PC-3 (cell line): ENCODE measurements around the gene NFIL3. TPM values are rescaled to one million over a fixed set of nuclear protein-coding genes. Genes with fewer than 3 reads are reported as not detected.

Experiments
- ATAC-seq: fragments of 200-7000 bp; cut with Tn5 transposase; 2 replicates; pipeline ENCODE4 v1.9.1; 2020; ENCODE audit warnings: mild to moderate bottlenecking, moderate library complexity
- BruUV-seq: library from RNA; stranded (reverse); fragments of 400-500 nt; replicated peaks from 2 replicates; lab custom pipeline; 2021; lab: Mats Ljungman, UMichigan
- CTCF ChIA-PET: fragments of 300-600 bp; sonication (Branson Sonifier 250); formaldehyde crosslinking; loops from one replicate; lab custom pipeline; 2022; ENCODE audit warnings: antibody characterized with exemption; lab: Charles Lee
- POLR2A ChIA-PET: fragments of 300-600 bp; sonication (Branson Sonifier 250); formaldehyde crosslinking; loops from one replicate; lab custom pipeline; 2022; ENCODE audit warnings: antibody characterized with exemption; ENCODE audit not compliant: unreplicated experiment; lab: Charles Lee
- DNase-seq: peaks from one replicate; pipeline ENCODE4 v3.0.0-alpha.2; 2015
- H2AFZ ChIP-seq: fragments of 300-600 bp; sonication (generic); 2 replicates; pipeline ENCODE4 v1.6.0; 2016; ENCODE audit warnings: antibody characterized with exemption, low read length
- H3F3A ChIP-seq: fragments of 300-600 bp; sonication (generic); one replicate; pipeline ENCODE4 v1.6.0; 2017; ENCODE audit warnings: antibody characterized with exemption, low read length, control low read depth, mild to moderate bottlenecking; ENCODE audit not compliant: unreplicated experiment
- H3K27ac ChIP-seq: fragments of 300-600 bp; sonication (generic); 2 replicates; pipeline ENCODE4 v1.5.1; 2016; ENCODE audit warnings: mild to moderate bottlenecking, low read length
- H3K27me3 ChIP-seq: fragments of 300-600 bp; sonication (generic); 2 replicates; pipeline ENCODE4 v1.6.1; 2016; ENCODE audit warnings: low read length, mixed read lengths
- H3K36me3 ChIP-seq: fragments of 300-600 bp; sonication (generic); 2 replicates; pipeline ENCODE4 v1.6.1; 2016; ENCODE audit warnings: low read depth, mixed run types, low read length, mixed read lengths
- H3K4me1 ChIP-seq: fragments of 300-600 bp; sonication (generic); 2 replicates; pipeline ENCODE4 v1.5.1; 2016; ENCODE audit warnings: low read length; ENCODE audit not compliant: insufficient read depth
- H3K4me2 ChIP-seq: fragments of 300-600 bp; sonication (generic); 2 replicates; pipeline ENCODE4 v1.6.0; 2016; ENCODE audit warnings: low read length
- H3K4me3 ChIP-seq: fragments of 300-600 bp; sonication (generic); 2 replicates; pipeline ENCODE4 v1.5.1; 2016; ENCODE audit warnings: mild to moderate bottlenecking, low read length, mixed read lengths
- H3K79me2 ChIP-seq: fragments of 300-600 bp; sonication (generic); 2 replicates; pipeline ENCODE4 v1.6.1; 2017; ENCODE audit warnings: low read length, mixed read lengths
- H3K9ac ChIP-seq: fragments of 300-600 bp; sonication (generic); 2 replicates; pipeline ENCODE4 v1.6.0; 2016; ENCODE audit warnings: mild to moderate bottlenecking, low read length
- H3K9me2 ChIP-seq: fragments of 300-600 bp; sonication (generic); replicated peaks from 2 replicates; pipeline ENCODE4 v1.6.1; 2016; ENCODE audit warnings: mixed run types, low read length, mixed read lengths
- H3K9me3 ChIP-seq: fragments of 300-600 bp; sonication (generic); 2 replicates; pipeline ENCODE4 v1.6.1; 2016; ENCODE audit warnings: low read length, mixed read lengths
- H4K20me1 ChIP-seq: fragments of 300-600 bp; sonication (generic); 2 replicates; pipeline ENCODE4 v1.6.1; 2016; ENCODE audit warnings: low read length, mixed read lengths
- EZH2 ChIP-seq: fragments of 300-600 bp; sonication (generic); IDR thresholded peaks from one replicate; pipeline ENCODE4 v1.6.1; 2017; ENCODE audit warnings: antibody characterized with exemption, mild to moderate bottlenecking, low read length; ENCODE audit not compliant: unreplicated experiment
- EZH2phosphoT487 ChIP-seq: fragments of 300-600 bp; sonication (generic); IDR thresholded peaks from 2 replicates; pipeline ENCODE4 v1.6.1; 2018; ENCODE audit warnings: mild to moderate bottlenecking, antibody characterized with exemption, low read length, borderline replicate concordance
- intact Hi-C: fragments of 100-400 bp; cut with micrococcal nuclease; formaldehyde crosslinking; loops from 2 replicates; pipeline ENCODE4 v1.9.0; 2023
- total RNA-seq: library from RNA; depleted of rRNA; stranded (reverse); fragments of >200 nt; gene quantifications from 2 replicates; pipeline ENCODE4 v1.2.3, GENCODE V29; 2014
- TF ChIP-seq, protein P1 (sequence below): fragments of 300-600 bp; sonication (generic); conservative IDR thresholded peaks from 2 replicates; pipeline ENCODE4 v1.5.1; 2017; ENCODE audit warnings: antibody characterized with exemption, low read depth, mild to moderate bottlenecking, low read length

The NFIL3 gene
- total RNA-seq, 1 experiment from 2014 or later: 5.4 TPM

DNA sequence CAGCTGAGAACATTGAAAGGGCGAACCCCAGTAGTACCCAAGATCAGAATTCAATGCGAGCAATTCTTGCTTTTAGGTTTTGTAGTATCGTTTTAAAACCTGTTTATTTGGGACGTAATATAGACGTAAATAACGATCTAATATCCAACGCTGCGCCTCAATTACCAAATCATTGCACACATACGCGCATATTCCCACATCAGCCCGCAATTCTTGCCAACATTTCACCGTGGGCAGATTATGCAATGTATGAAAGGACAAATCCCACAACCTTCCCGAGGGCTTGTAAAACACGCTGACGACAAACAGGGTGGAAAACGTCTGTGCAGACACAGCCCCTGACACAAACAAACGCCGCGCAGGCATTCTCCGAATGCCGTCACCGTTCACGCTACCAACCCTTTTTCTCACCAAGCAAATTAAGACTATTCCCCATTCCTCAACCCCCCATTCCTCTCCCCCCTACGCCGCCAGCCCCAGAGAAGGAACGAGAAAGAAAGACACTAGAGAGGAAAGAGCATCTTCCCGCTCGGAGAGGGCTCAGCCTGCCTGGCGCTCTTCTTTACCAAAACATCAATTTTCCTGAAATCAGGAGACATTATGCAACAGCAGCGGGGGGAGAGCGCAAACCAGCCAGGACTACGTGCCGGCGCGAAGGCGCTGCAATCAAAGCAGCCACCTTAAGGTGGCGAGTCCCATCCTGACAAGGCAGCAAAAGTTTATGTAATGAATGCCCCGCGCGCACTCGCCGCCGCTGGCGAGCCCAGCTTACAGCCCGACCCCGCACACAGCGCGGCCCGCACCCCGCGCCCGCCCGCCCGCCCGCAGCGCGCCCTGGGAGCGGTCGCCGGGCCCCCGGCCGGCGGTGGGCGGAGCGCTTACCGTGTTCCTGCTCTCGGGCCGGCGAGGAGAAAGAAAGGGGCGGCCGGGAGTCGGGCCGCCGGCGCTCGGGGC, 597 bp downstream of the NFIL3 start:
- H3K4me3 ChIP-seq: peak overlapping the region; percentile 96
- H3K79me2 ChIP-seq: peaks cover 53% of the 10 kb centered on the region
- no peak overlapping the region for H2AFZ ChIP-seq
- no peaks in the 10 kb centered on the region for H3K27me3 ChIP-seq
- peaks cover 29% of the 10 kb centered on the region for H4K20me1 ChIP-seq
- no peaks in the 10 kb centered on the region for H3K9me2 ChIP-seq
- H3K4me2 ChIP-seq: peak overlapping the region; percentile 93
- DNase-seq: peak; percentile 47
- no peaks in the 10 kb centered on the region for H3F3A ChIP-seq
- peak overlapping the region; percentile 71 for H3K27ac ChIP-seq
- TF ChIP-seq EZH2phosphoT487 (no peak), EZH2 (no peak)
- TF ChIP-seq, protein P1, sequence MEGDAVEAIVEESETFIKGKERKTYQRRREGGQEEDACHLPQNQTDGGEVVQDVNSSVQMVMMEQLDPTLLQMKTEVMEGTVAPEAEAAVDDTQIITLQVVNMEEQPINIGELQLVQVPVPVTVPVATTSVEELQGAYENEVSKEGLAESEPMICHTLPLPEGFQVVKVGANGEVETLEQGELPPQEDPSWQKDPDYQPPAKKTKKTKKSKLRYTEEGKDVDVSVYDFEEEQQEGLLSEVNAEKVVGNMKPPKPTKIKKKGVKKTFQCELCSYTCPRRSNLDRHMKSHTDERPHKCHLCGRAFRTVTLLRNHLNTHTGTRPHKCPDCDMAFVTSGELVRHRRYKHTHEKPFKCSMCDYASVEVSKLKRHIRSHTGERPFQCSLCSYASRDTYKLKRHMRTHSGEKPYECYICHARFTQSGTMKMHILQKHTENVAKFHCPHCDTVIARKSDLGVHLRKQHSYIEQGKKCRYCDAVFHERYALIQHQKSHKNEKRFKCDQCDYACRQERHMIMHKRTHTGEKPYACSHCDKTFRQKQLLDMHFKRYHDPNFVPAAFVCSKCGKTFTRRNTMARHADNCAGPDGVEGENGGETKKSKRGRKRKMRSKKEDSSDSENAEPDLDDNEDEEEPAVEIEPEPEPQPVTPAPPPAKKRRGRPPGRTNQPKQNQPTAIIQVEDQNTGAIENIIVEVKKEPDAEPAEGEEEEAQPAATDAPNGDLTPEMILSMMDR: no peak
- POLR2A ChIA-PET: interaction anchor here (0.6 to 1.6 kb wide), 5 partner anchors 62 to 276 kb away, joined by 3 to 10 read pairs (median 4); no protein-coding TSS in a partner anchor
- H3K4me1 ChIP-seq: peaks cover 38% of the 10 kb centered on the region
- H3K36me3 ChIP-seq: no peaks in the 10 kb centered on the region
- CTCF ChIA-PET: interaction anchor here (0.5 kb wide), 1 partner anchor 292 kb away, joined by 5 read pairs; no protein-coding TSS in a partner anchor
- intact Hi-C loops: loop anchor here (5.0 kb wide), 2 partner anchors 61 to 121 kb away; partner anchors contain the start of gene AUH
- ATAC-seq: peak; percentile 18
- BruUV-seq: TSS peak; percentile 52
- H3K9me3 ChIP-seq: no peaks in the 10 kb centered on the region
- peak overlapping the region; percentile 85 for H3K9ac ChIP-seq

DNA sequence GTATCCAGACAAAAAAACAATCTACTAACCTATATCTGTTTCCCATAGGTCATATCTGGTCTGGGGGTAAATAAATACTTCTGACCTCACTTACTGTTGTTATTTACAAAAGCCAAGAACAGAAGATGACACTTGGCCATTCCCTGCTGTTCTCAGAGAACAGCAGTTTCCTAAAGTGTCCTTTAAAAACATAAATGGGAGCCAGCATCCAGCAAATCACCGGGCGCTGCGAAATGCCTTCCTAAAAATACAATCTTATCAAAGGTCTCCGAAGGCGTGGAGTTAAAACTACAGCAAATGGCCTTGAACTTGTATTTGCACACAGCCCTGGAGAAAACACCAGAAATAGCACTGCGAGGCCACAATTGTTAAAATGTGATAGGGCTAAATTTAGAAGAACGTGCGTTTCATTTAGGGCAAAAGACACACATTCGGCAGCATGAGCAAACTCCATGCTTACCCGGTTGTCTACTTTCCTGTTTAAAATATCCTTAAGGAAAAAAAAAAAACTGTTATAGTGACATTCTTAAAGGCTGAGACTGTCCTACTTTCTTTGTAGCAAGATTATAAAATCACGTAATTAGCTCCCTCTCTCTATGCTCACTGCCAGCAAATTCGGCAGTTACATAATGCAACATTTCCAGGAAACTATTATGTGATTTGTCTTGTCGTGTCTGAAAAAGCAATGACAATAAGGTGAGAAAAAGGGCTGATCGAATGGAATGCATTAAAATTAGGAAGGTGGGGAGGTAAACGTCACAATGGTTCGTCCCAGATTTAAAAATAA, 1.5 kb downstream of the NFIL3 start:
- Histone ChIP-seq H2AFZ (no peak overlapping the region), H3K79me2 (peaks cover 61% of the 10 kb centered on the region), H3F3A (no peaks in the 10 kb centered on the region), H3K4me2 (peak overlapping the region; percentile 93), H3K27ac (peak overlapping the region; percentile 71), H3K4me1 (peaks cover 34% of the 10 kb centered on the region), H3K4me3 (peak overlapping the region; percentile 96), H3K36me3 (no peaks in the 10 kb centered on the region), H3K27me3 (no peaks in the 10 kb centered on the region), H3K9me2 (no peaks in the 10 kb centered on the region), H4K20me1 (peaks cover 37% of the 10 kb centered on the region), H3K9me3 (no peaks in the 10 kb centered on the region), H3K9ac (peak overlapping the region; percentile 85)
- no peak for TF ChIP-seq EZH2phosphoT487
- TF ChIP-seq, protein P1: no peak
- TF ChIP-seq EZH2: no peak
- intact Hi-C loops: loop anchor here (5.0 kb wide), 2 partner anchors 60 to 120 kb away; partner anchors contain the start of gene AUH
- ChIA-PET CTCF (no interaction called here), POLR2A (interaction anchor here (0.6 to 1.1 kb wide), 2 partner anchors 61 to 229 kb away, joined by 3 to 13 read pairs; no protein-coding TSS in a partner anchor)
- BruUV-seq: no TSS peak
- no peak for ATAC-seq
- DNase-seq: no peak
